Fibroblast of skin of back (primary cell): Measurements from ENCODE around the gene SYK.
"Not testable (repeated sequence)": the region's sequence is repeated elsewhere in the genome, so short reads cannot be mapped to it uniquely, and the experiment has no call there.

Source experiments
- DNase-seq: peaks from one replicate; pipeline ENCODE4 v3.0.0-alpha.2; 2013

The SYK gene

DNA sequence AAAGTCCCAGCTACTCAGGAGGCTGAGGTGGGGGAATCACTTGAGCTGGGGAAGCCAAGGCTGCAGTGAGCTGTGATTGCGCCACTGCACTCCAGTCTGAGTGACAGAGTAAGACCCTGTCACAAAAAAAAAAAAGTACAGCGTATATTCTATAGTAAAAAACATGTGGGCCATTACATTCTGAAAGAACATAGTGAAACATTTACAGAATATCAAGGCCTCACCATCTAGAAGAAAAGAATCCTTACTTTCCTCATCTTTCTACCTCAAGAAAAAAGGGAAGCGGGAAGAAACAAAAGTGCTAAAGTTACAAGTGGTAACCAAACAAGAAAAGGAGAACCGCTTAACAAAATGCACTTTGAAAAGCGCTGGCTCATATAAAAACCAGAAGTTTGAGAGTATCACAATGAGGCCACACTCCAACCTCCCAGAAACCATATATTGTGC lies 5.7 kb upstream of the SYK start:
- DNase-seq, result no peak

GRCh38 chr9:90799271-90799852 lies 2.3 kb upstream of the SYK start:
- DNase-seq, result no peak

DNA sequence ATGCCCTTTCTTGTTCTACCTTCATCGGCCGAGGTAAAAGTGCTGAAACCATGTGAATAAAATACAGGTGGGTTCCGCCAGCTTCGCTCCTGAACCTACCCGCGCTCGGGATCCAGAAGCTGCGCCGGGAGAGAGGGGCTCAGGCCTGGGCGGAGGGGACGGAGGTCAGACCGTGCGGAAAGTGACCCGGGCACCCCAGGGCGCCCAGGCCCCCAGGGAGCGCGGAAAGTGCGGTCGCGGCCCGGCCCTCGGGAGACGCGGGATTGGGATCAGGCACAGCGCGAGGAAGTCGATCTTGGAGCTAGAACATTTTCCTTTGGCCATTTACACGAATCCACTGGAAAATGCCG lies 329 bp downstream of the SYK start:
- no peak for DNase-seq

DNA sequence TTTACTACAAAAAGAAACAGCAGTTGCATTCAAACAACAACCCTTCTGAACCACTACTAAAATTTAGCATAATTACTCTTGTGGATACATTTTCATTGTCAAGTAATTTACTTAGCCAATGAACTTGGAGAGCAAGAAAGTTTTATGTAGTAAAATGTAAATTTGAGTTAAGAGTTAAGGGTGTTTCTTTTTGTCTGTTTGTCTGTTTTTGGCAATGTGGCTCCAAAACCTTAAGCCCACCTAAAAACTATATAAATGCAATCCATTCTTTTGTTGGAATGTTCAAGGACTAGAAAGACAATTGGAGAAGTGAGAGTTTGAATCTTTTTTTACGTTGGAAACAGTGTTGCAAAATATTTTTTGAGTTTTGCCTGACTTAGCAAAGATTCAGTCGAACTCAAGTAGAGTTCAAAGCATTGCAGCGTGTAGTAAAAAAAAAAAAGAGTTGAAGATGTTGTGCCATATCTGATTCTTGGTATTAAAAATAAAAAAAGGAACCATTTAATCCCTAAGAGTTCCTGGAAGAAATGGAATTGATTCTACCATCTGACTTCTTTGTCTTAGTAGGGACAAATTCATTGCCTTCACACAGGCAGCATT lies 867 bp downstream of the SYK start:
- no peak for DNase-seq

DNA sequence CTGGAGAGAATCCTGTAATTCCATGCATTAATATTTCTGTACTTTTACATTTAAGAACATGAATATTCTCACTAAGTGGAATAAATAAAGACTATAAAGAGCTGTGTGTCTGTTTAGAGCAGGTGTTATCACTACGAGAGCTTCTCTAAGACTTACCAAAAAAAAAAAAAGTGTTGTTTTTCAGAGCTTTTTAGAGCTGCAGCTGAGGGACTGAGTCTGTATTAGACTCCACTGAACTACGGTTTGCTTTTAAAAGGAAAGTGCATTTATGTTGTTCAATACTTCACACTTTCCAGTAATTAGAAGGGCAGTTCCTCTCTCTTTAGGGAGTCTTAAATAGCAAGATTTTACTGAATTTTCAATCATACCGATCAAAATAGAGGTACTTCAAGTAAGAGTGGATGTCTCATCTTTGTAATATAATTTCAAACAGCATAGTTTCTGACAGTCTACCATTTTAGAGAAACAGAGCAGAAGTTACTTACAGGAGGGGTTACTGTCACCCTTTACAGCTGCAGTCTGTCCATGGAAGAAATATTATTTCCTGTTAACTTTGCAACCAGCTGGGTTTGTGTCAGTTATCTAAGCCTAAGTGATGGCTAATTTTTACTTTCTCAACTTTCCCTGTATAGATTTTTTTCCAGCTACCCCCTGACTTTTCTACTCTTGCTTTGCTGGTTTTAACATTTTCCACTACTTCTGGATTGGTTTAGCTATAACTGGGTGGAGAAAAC lies 2.4 kb downstream of the SYK start:
- no peak for DNase-seq

DNA sequence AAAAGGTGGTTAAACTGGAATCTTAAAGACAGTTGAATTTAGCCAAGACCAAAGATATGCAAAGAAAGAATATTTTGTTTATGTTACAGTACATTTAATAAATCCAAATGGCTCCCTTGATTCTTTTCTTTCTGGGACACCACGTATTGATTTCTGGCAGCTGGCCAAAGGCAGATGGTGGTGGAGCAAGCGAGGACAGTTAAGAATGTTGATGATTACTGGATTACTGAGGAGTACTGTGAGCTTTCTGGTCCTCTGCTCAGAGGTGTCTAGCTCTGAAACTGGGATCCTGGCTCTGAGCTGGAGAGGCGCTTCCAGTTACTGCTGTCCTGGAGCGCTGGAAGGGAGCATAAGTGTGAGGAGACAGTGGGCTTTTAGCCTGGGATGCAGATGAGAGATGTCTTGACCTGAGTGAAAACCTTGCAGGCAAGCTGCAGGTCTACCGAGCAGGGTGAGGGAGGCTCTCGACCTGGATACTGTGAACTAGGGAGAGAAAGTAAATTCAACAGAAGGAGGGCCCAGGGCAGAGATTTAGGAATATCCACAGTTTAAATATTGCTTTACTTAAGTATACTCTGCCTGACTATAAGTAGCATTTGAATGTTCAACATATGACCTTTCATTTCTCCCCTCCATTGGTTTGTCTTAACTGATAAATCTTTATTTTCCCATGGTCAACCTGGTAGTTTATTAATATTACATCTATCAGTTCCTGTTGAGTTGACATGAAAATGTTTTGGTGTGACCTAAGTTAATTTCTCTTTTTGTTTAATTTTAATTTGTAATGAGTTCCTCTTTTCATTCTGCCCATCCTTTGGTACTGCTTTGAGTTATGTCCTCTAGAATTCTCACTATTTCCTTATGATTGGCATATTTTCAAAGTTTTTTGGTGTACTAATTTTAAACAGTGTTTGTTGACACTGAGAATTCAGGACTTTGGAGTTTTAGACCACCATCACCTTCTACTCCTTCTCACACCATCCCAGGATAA lies 3.7 kb downstream of the SYK start:
- no peak for DNase-seq

GRCh38 chr9:90807006-90807405 lies 5.4 kb downstream of the SYK start:
- no peak for DNase-seq

DNA sequence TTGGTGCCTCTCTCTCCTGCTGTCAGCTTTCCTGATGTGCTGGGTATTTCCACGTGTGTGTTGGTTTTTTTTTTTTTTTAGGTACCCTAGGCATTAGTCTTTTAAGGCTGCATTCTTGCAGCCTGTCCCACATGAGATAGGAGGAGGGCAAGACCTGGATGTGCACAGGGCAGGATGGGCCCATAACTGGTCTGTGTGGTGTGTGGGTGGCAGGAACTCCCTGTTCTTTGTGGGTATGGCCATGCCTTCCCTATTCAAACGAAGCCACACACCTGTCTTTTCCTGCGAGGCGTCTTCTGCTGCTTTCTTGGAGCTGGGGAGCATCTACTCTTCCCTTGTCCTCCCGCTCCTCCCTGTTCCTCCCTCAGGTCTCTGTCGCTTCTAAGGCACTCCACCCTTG lies 6.8 kb downstream of the SYK start:
- DNase-seq, result no peak

DNA sequence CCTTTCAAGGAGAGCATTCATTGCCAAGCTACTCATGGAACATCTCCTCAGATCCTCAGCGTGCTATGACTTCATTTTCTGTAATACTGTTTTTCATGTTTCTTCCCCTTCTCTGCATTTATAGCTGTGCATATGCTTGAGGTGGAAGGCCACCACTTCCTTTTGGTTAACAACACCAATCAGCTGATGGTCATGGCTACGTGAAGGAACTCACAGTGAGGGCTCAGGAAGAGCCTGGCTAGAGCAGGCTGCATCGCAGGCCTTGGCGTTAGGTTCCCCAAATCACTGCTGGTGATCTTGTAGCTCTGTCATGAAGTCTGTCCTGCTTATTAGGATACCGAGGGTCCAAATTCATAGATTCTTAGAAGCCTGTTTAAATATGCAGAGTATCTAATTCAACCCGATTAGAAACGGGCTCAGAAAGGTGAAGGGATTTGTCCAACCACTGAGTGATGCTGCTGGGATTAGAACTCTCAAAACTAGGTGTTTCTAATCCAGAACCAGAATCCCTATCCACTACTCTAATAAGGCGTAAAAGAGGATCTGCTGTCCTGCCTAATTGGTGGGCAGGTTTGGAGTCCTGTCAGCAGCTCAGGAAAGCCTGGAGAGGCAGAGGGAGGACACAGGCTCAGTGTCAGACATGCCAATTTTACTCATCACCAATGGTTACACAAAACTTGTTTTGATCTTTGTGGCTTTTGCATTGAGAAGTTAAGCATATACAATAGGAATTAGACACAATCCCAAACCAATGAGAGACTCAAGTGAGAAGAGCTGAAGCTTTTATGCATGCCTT lies 7.5 kb downstream of the SYK start:
- DNase-seq, result no peak

DNA sequence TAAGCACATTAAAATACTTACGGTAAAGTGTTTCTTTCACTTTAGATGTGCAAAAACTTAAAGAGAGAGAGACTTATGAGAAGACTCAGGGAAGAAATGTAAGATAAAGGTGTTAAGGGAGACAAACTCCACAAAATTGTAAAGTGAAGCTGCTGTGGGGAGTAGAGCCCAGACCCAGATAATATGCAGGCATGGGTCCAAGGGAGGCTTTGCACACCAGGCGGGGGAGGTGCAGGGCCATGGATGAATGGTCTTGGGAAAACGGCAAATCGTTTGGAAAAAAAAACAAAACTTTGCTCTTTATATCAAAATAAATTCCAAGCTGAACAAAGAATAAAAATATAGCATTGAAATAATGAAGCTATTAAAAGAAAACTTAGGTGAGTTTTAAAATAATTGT lies 9.1 kb downstream of the SYK start:
- no peak for DNase-seq

DNA sequence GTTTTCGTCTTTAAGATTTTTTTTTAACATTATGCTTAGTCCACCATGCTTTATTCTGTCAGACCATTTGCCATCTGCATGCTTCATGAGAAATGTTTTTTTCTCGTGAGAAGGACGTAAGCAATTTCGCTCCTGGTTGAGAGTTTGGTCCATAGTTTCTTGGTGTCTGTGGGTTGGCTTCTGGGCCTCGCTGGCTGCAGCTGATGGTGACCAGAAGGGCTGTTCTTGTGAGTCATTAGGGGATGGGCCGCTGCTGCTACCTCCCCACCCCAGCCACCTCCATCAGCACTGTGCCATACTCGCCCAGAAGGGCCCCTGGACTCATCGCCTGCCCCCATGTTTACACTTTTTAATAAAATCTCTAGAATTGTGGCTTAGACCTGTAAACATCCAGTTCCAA lies 11.4 kb downstream of the SYK start:
- no peak for DNase-seq

DNA sequence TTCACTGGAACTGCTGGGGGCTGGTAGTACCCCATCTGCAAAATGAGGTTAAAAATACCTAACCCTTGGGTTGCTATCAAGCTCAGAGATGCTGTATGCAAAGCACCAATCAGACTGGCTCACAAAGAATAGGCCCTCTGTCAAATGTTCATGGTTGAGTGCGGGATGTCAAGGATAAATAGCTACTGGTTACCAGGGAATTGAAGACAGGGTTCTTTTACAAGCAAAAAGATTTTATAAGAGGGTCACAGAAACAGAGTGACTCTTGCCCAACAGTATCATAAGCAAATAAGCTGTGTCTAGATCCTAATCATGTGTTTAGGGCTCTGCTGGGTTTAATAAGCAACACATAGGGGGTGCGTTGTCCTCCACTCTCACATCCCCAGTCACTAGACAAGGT lies 11.9 kb downstream of the SYK start:
- no peak for DNase-seq

DNA sequence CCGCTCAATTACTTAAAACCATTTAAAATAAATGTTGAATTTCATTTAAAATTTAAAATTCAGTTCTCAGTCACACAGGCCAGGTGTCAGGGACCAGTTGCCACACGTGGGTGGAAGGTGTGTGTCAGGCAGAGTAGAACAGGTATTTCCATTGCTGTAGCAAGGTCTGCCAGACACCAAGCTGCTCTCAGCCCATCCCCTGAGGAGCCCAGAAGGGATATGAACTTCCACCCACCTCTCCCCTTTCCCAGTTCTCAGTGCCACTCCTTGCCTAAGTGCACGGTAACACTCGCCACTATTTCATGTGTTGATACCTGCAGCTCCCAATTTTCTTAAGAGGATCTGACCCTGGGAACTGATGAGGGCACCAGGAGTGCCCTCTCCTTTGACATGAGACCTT lies 12.7 kb downstream of the SYK start:
- DNase-seq, result no peak

GRCh38 chr9:90815183-90815943 lies 13.7 kb downstream of the SYK start:
- peak; percentile 6 for DNase-seq

GRCh38 chr9:90815944-90816357 lies 14.3 kb downstream of the SYK start:
- DNase-seq, result no peak

DNA sequence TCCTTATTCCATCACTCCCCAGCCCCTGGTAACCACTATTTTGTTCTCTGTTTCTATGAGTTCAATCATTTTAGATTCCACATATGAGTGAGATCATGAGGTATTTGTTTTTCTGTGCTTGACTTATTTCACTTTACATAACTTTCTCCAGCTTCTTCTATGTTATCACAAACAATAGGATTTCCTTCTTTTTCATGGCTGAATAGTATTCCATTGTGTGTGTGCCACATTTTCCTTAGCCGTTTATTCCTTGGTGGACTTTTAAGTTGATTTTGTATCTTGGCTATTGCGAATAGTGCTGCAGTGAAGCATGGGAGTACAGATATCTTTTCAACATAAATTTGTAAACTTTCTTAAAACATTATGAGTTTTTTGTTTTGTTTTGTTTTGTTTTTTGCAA lies 15.1 kb downstream of the SYK start:
- no peak for DNase-seq

GRCh38 chr9:90818279-90818678 lies 16.7 kb downstream of the SYK start:
- no peak for DNase-seq

DNA sequence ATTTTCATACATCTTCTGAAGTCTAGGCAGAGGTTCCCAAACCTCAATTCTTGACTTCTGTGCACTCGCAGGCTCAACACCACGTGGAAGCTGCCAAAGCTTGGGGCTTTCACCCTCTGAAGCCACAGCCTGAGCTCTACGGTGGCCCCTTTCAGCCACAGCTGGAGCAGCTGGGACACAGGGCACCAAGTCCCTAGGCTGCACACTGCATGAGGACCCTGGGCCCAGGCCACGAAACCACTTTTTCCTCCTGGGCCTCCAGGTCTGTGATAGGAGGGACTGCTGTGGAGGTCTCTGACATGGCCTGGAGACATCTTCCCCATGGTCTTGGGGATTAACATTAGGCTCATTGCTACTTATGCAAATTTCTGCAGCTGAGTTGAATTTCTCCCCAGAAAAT lies 18.8 kb downstream of the SYK start:
- not testable (repeated sequence) for DNase-seq

- DNase-seq, result not testable (repeated sequence)
Observed at GRCh38 chr9:90821236-90821635, 19.6 kb downstream of the SYK start.

GRCh38 chr9:90821697-90822096 lies 20.1 kb downstream of the SYK start:
- peak; percentile 5 for DNase-seq

DNA sequence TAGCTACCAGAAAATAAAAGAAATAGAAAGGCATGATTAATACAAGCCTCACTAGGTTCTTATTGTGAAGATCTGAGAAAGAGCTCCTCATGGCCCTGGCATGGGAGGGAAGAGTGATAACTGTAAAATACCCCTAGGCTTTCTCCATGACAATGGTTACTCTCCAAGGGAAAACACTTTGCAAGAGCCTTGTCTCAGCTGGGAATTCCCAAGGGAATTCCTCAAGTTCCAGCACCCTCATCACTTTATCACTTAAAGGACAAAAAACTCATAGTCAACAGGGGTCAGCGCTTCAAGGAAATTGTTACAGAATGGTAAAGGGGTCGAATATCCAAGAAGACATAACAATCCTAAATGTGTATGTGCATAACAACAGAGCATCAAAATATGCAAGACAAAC lies 21.2 kb downstream of the SYK start:
- no peak for DNase-seq
